Heart right ventricle (tissue), 16 donors: ENCODE results near the gene HIGD2B. TPM values are rescaled to one million over a fixed set of nuclear protein-coding genes. Genes with fewer than 3 reads are reported as not detected.

Experiments
- ATAC-seq, 8 donors: fragments of 200-7000 bp; cut with Tn5 transposase; one replicate each; pipeline ENCODE4 v1.9.1; 2020; ENCODE audit warnings: mild to moderate bottlenecking in 8 of 8, moderate library complexity in 8 of 8, moderate number of reproducible peaks in 1 of 8
- DNase-seq, 2 donors: peaks; one replicate each; pipeline ENCODE4 v3.0.0-alpha.2; 2020
- H3K27ac ChIP-seq, 10 donors: fragments of 200-600 bp; sonication (generic) in 2 of 10; one replicate each; pipeline versions ENCODE4 v1.5.0 to v1.8.0; 2020 to 2022; ENCODE audit warnings: mild to moderate bottlenecking in 3 of 10
- H3K27me3 ChIP-seq, 7 donors: fragments of 200-600 bp; one replicate each; pipeline ENCODE4 v1.8.0; 2021 to 2022; ENCODE audit warnings: mild to moderate bottlenecking in 2 of 7
- H3K36me3 ChIP-seq, 9 donors: fragments of 200-600 bp; sonication (generic) in 1 of 9; one replicate each; pipeline versions ENCODE4 v1.5.0 to v1.8.0; 2020 to 2022; ENCODE audit warnings: mild to moderate bottlenecking in 2 of 9
- H3K4me1 ChIP-seq, 9 donors: fragments of 200-600 bp; sonication (generic) in 1 of 9; one replicate each; pipeline versions ENCODE4 v1.5.0 to v1.8.0; 2020 to 2022; ENCODE audit warnings: mild to moderate bottlenecking in 4 of 9
- H3K4me3 ChIP-seq, 10 donors: fragments of 200-600 bp; sonication (generic) in 2 of 10; one replicate each; pipeline versions ENCODE4 v1.5.0 to v1.8.0; 2020 to 2022; ENCODE audit warnings: mild to moderate bottlenecking in 7 of 10, moderate library complexity in 2 of 10
- H3K9me3 ChIP-seq, 11 donors: fragments of 200-600 bp in 10 of 11; sonication (generic) in 2 of 11; one replicate each; pipeline versions ENCODE4 v1.5.0 to v1.8.0; 2013 to 2022; ENCODE audit warnings: mild to moderate bottlenecking in 2 of 11, control low read depth in 1 of 11, moderate library complexity in 1 of 11
- WGBS, 2 donors: extraction: QIAGEN DNeasy Blood & Tissue Kit; methylation state at CpG; one replicate each; pipeline ENCODE4 v1.1.7; 2013; ENCODE audit warnings: inconsistent platforms in 1 of 2; 5-methylcytosine and 5-hydroxymethylcytosine counted together
- intact Hi-C, 10 donors: fragments of 100-400 bp; cut with DNase I; formaldehyde crosslinking; loops; one replicate each; pipeline versions ENCODE4 v1.11.1 to v1.14.2; 2022
- polyA plus RNA-seq, 2 donors: library from polyadenylated mRNA; stranded (reverse); fragments of 200-250 nt; gene quantifications; one replicate each; pipeline ENCODE4 v1.2.3, GENCODE V29; 2013
- total RNA-seq, 10 donors: library from RNA; stranded (reverse); fragmentation: NEBNext Ultra II Directional in 3 of 10; extraction: Animal tissue kit (Norgen Biotek cat#: 25700) in 3 of 10; gene quantifications; one replicate each; pipeline versions ENCODE4 v1.2.1 to v1.2.4, GENCODE V29; 2021 to 2023
- TF ChIP-seq, protein P1 (sequence below), 9 donors: fragments of 200-600 bp; sonication (generic) in 2 of 9; IDR thresholded peaks; one replicate each; pipeline versions ENCODE4 v1.5.0 to v1.8.0; 2021 to 2022; ENCODE audit warnings: antibody characterized with exemption in 9 of 9, mild to moderate bottlenecking in 5 of 9, moderate library complexity in 1 of 9
- donor health status: Arrhythmogenic right ventricular cardiomyopathy.
- donor health status: ischemic (EF 13 %, LVEDD 7.1; RV severe dilation, severe dysfunction).
- donor health status: healthy with polysubstance abuse.
- donor health status: DM: no; HTN: yes; CAD: no.
- donor health status: DM: no; HTN: no; CAD: no.
- donor health status: ischemic (EF 25% LVEDD 6.9; RV normal size, moderate dysfunction).
- donor health status: ischemic (EF 25% LVEDD 5.7; RV mildly dilated, moderate dysfunction).
- donor health status: healthy.
- donor health status: DM: yes; HTN: yes; CAD: no.
- donor health status: Ischemic cardiomyopathy.
- donor health status: ischemic (EF 35%, LVEDD 5.7; RV mildly dilated, moderate dysfunction).
- donor health status: nonischemic (EF 11% LVEDD 7.7; RV severe dilation, severe dysfunction).
- donor health status: DM: yes; HTN: yes; CAD: no.
- donor health status: PGD.
- donor health status: ischemic (EF 29% LVEDD 5.4; RV normal size, mild dysfunction).
- donor health status: nonischemic (EF 23%, LVEDD 6.1; RV moderate dilation, normal function).

HIGD2B gene
- total and polyA plus RNA-seq, 12 donors: not detected

DNA sequence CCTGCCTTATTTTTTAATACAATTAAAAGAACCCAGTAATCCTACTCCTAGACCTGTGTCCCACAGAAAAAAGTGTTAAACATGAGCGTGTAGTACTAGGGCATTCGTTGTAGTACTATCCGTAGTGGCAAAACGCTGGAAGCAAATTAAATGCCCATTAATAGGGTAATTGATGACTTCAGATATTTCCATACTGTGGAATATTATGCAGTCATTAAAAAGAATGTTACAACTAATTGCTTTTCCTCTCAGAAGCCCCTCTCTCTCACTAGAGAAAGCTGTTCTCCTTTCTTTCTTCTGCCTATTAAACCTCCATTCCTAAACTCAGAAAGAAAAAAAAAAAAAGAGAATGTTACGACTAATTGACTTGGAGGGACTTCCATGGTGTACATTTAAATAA, 2.7 kb upstream of the HIGD2B start:
- no peak overlapping the region for H3K4me3 ChIP-seq
- intact Hi-C loops: loop anchor here in 2 of 10 donors (5.0 kb wide), 2 partner anchors 91 to 231 kb away; no protein-coding TSS in a partner anchor
- DNase-seq (no peak), ATAC-seq (no peak)
- WGBS, 2 donors: 97 to 98% methylated on average over 5 of the region's 5 CpGs
- H3K27me3 ChIP-seq: no peaks in the 10 kb centered on the region
- no peaks in the 10 kb centered on the region for H3K9me3 ChIP-seq
- peaks cover 0 to 18% (median 7%) of the 10 kb centered on the region in 9 donors for H3K4me1 ChIP-seq
- TF ChIP-seq, protein P1, sequence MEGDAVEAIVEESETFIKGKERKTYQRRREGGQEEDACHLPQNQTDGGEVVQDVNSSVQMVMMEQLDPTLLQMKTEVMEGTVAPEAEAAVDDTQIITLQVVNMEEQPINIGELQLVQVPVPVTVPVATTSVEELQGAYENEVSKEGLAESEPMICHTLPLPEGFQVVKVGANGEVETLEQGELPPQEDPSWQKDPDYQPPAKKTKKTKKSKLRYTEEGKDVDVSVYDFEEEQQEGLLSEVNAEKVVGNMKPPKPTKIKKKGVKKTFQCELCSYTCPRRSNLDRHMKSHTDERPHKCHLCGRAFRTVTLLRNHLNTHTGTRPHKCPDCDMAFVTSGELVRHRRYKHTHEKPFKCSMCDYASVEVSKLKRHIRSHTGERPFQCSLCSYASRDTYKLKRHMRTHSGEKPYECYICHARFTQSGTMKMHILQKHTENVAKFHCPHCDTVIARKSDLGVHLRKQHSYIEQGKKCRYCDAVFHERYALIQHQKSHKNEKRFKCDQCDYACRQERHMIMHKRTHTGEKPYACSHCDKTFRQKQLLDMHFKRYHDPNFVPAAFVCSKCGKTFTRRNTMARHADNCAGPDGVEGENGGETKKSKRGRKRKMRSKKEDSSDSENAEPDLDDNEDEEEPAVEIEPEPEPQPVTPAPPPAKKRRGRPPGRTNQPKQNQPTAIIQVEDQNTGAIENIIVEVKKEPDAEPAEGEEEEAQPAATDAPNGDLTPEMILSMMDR (IDR thresholded peaks at IDR 0.05): no peak
- no peaks in the 10 kb centered on the region for H3K36me3 ChIP-seq
- H3K27ac ChIP-seq: no peak overlapping the region

DNA sequence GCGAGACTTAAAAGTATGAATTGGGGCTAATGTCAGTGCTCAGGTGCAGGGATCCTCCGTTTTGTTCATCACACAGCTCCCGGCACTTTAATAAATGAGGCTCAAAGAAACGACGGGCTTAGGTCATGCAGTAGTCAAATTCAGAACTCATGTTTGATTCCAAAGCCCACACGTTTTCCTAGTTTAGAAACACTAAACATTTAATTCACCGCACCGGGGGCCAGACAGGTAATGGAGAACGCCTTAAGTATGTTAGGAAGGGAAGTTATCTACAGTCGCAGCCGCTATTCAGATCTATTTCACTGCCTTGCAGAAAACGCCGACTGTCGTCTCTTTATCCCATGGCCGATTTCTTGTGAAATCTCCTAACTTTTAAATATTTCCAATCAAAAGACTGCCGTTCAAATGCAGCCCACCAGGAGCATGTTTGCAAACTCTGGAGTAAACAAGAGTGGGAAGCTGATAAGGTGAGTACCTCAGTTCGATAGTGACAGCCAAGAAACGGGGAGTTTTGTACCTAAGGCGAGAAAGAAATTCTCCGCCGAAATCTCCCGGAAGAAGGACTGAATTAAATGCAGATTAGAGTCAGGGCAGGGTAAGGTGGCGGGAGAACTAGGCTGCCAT, 569 bp downstream of the HIGD2B start:
- Histone ChIP-seq H3K27ac (peak overlapping the region; percentile 75 to 96 (median 88)), H3K4me3 (peak overlapping the region; percentile 57 to 92 (median 73)), H3K36me3 (no peaks in the 10 kb centered on the region), H3K27me3 (peaks cover 0 to 4% (median 0%) of the 10 kb centered on the region in 7 donors), H3K4me1 (peaks cover 0 to 18% (median 7%) of the 10 kb centered on the region in 9 donors), H3K9me3 (no peaks in the 10 kb centered on the region)
- intact Hi-C loops: loop anchor here in 2 of 10 donors (5.0 kb wide), 2 partner anchors 88 to 228 kb away; no protein-coding TSS in a partner anchor
- TF ChIP-seq, protein P1 (IDR thresholded peaks at IDR 0.05): no peak
- WGBS, 2 donors: 24 to 29% methylated on average over 23 of the region's 23 CpGs
- no peak for ATAC-seq
- DNase-seq: no peak

DNA sequence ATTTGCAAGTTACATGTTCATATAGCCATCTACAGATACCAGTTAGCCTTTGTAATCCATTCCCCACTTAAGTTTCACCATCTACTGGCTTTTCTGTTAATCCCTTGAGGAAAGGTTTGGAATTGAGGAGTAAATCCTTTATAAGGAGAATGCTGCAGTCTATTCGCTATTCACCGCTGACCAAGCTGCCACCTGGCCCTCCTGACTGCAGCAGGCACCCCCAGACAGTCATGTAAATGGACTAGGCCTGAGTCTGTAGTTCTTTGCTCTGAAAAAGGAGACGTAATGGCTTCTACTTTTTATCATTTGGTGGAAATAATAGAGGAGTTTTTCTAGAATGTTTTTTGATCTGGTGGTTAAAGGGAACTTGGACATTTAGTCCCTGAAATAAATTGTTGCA, 3.2 kb downstream of the HIGD2B start:
- intact Hi-C loops: no loop called here
- no peak overlapping the region for H3K27ac ChIP-seq
- no peaks in the 10 kb centered on the region for H3K36me3 ChIP-seq
- no peak for DNase-seq
- TF ChIP-seq, protein P1 (IDR thresholded peaks at IDR 0.05): no peak
- no peak for ATAC-seq
- H3K9me3 ChIP-seq: no peaks in the 10 kb centered on the region
- H3K4me1 ChIP-seq: peaks cover 0 to 18% (median 7%) of the 10 kb centered on the region in 9 donors
- H3K4me3 ChIP-seq: no peak overlapping the region
- WGBS, 2 donors: 89 to 93% methylated on average over 3 of the region's 3 CpGs
- H3K27me3 ChIP-seq: peaks cover 0 to 22% (median 14%) of the 10 kb centered on the region in 7 donors

DNA sequence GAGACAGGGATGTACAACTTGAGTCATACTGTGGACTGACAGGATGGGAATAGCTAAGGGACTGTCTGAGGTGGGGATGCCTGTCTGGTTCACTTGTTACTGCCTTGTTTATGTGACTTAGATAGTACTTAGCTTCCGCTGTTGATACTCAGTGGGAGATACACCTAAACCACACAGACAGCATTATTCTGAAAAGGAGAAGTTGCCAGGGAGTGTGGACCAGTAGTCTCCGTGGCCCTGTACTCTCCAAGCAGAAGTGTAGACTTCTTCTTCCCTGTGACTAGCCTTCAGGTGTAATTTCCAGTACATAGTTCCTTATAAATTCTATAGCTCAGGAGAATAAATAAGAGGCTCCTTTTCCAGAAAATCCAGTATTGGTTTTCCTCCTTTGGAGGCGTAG, 5.1 kb downstream of the HIGD2B start:
- peak in 1 of 8 donors; percentile 9 for ATAC-seq
- Histone ChIP-seq H3K4me3 (no peak overlapping the region), H3K36me3 (no peaks in the 10 kb centered on the region), H3K27me3 (peaks cover 0 to 39% (median 29%) of the 10 kb centered on the region in 7 donors), H3K4me1 (peaks cover 0 to 8% (median 6%) of the 10 kb centered on the region in 9 donors), H3K27ac (no peak overlapping the region), H3K9me3 (no peaks in the 10 kb centered on the region)
- intact Hi-C loops: no loop called here
- 59 to 69% methylated on average over 3 of the region's 3 CpGs for WGBS, 2 donors
- no peak for DNase-seq
- TF ChIP-seq, protein P1 (IDR thresholded peaks at IDR 0.05): no peak
